Measurements from ENCODE around the gene DDX19B.
"Not testable (repeated sequence)": the region's sequence is repeated elsewhere in the genome, so short reads cannot be mapped to it uniquely, and the experiment has no call there.

DDX19B gene

DNA sequence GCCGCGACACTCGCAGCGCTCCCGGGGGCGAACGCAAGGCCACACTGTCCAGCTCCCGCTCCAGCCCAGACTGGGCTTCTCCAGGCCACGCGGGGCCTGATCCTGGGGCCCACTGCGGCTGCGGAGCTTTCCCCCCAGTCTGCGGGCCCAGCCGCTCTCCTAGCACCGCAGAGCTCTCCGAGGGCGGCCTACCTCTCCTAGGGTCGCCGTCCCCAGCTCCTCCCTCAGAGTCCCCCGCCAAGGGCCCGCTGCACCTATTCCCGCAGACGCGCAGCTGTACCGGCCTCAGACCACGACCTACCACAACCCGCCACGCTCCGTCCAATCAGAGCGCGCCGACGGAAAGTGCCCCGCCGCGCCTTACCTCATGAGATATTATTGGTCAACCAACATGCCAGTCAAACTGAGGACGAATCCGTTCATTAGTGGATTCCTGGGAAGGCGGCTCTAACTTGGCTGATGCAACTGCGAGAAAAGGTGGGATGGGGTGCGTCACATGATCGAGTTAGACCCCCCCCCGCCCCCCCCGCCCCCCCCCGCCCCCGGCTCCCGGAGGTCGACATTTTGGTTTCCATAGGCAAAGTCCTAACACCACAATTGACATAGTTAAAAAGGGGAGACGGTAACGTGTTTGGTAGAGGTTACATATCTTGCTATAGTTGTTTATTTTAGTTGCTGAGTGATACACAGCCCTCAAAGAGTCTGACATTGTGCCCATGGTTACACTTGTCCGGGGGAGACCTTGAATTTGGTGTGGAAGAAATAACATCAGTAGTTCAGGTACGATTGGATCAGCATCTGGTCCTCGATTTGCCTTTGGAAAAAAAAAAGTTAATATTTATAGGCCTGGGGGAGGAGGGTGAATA lies 9.5 kb upstream of the DDX19B start, which contains the start of gene AARS1:
Gene AARS1, minus strand, starts transcription at position 278 of the 866 bp plus-strand sequence. CDS start 6,743 bp downstream, outside the sequence.
- peak; percentile 99 for DNase-seq

GRCh38 chr16:70290949-70291519 lies 8.0 kb upstream of the DDX19B start:
- no peak for DNase-seq

DNA sequence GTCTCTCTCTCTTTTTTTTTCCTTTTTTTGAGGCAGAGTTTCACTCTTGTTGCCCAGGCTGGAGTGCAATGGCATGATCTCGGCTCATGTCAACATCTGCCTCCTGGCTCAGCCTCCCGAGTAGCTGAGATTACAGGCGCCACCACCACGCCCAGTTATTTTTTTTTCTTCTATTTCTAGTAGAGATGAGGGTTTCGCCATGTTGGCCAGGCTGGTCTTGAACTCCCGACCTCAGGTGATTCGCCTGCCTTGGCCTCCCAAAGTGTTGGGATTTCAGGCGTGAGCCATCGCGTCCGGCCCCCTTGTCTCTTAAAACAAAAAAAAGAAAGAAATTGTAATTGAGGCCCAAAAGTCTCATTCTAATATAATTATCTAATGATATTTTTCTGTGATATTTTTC lies 6.8 kb upstream of the DDX19B start:
- not testable (repeated sequence) for DNase-seq

DNA sequence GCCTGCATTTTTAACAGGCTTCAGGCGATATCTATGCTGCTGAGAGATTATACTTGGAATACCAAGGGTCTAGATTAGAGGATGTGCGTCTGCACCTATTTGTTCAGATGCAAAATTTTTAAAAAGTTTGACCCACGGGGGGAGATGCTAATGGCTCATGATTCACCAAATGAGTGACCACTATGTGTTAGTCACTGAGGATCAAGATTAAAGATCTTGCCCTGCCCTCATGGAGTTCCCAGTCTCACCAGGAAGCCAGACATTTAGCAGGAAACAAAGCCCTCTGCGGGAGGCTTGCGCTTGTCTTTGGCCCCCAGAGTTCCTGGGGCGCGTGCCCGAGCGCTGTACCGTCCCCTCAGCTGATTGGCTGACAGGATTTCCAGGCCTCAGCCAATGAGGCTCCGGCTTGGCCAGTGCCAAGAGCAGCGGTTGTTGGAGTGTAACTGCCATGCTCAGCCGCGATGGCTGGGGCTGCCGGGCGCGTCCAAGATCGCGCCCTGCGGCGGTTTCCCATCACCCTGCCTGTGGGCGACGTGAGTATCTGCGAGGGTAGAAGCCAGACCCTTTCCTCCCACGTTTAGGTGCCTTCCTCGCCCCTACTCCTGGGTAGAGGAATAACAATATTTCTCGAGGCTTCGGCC lies 4.5 kb upstream of the DDX19B start:
- no peak for DNase-seq

GRCh38 chr16:70295634-70296033 lies 3.4 kb upstream of the DDX19B start:
- no peak for DNase-seq

DNA sequence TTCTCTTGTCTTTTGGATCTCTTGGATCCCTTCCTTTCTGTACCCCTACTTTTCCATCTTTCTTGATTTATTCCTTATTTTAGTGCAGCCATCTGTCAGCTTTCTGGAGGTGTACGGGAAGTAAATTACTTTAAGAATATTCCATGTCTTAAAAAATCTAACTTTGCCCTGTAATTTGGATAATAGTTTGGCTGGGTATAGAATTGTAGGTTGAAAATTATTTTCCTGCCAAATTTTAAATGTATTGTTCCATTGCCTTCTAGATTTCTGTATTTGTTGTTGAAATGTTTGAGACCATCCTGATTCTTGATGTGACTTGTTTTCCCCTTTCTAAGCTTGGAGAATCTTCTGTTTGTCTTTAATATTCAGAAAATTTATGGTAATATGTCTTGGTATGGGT lies 2.1 kb downstream of the DDX19B start:
- no peak for DNase-seq

DNA sequence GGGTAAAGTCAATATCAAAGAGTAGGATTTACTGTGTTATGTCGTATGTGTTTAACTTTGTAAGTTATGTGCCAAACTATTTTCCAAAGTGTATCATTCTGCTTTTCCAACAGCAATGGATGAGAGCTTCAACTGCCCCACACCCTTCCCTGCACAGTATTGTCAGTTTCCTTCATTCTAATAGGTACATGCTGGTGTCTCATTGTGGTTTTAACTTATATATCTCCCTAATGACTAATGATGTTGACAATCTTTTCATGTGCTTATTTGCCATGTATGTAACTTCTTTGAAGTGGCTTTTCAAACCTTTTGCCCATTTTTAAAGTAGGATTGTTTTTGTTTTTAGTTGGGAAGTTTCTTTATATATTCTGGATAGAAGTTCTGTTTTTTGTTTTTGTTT lies 3.8 kb downstream of the DDX19B start:
- DNase-seq, result no peak

- DNase-seq, result no peak
Observed at GRCh38 chr16:70304892-70305448, 6.0 kb downstream of the DDX19B start.

DNA sequence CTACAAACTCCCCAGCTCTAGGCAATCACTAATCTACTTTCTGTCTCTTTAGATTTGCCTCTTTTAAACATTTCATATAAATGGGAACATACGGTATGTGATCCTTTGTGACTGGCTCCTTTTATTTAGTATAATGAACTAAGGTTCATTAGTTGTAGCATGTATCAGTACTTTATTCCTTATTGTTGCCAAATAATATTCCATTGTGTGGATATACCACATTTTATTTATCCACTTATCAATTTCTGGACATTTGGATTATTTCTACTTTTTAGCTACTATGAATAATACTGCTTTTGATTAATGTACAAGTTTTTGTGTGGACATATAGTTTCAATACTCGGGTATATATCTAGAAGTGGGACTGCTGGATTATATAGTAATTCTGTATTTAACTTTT lies 7.9 kb downstream of the DDX19B start:
- no peak for DNase-seq

- DNase-seq, result not testable (repeated sequence)
Observed at GRCh38 chr16:70307726-70308125, 8.7 kb downstream of the DDX19B start.

GRCh38 chr16:70320121-70320520 lies 21.1 kb downstream of the DDX19B start:
- DNase-seq, result no peak

- DNase-seq, result no peak
Observed at GRCh38 chr16:70324998-70325747, 26.2 kb downstream of the DDX19B start.

DNA sequence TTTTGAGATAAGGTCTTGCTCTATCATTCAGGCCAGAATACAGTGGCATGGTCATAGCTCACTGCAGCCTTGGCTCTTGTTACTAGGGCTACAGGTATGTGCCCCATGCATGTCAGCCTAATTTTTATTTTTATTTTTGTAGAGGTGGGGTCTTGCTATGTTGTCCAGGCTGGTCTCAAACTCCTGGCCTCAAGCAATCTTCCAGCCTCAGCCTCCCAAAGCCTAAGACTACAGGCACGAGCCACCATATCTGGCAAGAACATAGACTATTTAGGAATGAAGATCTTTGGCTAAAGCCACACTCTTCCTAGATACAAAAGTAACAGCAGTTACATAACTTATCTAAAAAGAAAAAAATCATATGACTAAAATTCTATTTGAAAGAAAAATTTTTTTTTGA lies 32.1 kb downstream of the DDX19B start:
- no peak for DNase-seq

- peak; percentile 15 for DNase-seq
Observed at GRCh38 chr16:70331588-70332358, 32.8 kb downstream of the DDX19B start.

DNA sequence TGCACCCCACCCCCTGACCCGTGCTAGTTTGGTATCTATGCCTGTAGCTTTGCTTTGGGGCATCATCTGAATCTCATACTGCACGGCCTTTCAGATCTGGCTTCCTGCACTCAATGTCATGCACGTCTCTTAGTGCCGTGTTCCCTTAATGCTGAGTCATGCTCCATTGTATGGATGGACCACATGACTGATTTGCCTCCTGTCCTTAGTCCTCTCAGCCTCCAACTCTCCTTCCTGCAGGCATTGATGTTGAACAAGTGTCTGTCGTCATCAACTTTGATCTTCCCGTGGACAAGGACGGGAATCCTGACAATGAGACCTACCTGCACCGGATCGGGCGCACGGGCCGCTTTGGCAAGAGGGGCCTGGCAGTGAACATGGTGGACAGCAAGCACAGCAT lies 33.7 kb downstream of the DDX19B start:
- DNase-seq, result not testable (repeated sequence)

DNA sequence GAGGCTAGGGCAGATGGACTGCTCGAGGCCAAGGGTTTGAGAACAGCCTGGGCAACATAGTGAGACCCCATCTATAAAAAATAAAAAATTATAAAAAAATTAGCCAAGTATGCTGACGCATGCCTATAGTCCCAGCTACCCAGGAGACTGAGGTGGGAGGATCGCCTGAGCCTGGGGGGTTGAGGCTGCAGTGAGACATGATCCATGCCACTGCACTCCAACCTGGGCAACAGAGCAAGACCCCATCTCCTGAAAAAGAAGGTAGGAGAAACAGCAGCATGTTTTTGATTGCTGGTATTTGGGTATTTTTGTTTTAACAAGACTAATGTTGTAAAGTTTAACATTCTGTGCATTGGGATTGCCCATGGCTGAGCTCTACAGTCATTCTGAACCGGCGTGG lies 38.8 kb downstream of the DDX19B start:
- no peak for DNase-seq

DNA sequence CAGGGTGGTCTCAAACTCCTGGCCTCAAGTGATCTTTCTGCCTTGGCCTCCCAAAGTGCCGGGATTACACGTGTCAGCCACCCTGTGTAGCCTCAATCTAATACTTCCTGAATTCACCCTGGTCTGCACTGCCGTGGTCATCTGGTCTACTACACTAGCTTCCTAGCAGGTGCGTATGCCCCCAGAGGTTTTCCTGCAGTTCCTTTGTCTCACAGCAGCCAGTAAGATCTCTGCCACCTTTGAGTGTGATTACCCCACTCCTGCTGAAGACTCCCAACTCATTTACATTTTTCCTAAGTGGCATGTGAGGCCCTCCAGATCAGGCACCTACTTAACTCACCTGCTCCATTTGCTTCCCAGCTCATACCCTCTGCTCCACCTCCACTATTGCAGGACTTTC lies 42.6 kb downstream of the DDX19B start:
- no peak for DNase-seq

GRCh38 chr16:70342016-70342415 lies 43.0 kb downstream of the DDX19B start:
- no peak for DNase-seq

DNA sequence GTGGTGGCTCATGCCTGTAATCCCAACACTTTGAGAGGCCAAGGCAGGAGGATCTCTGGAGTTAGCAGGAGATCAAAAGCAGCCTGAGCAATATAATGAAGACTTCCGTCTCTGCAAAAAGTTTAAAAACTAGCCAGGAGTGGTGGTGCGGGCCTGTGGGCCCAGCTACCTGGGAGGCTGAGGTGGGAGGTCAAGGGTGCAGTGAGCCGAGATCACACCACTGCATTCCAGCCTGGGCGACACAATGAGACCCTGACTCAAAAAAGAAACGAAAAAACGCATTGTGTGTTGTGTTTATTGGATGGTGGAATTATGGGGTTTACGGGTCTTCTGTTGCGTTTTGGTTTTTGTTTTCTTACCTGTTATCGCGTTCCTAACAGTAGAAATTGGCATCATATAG lies 46.9 kb downstream of the DDX19B start:
- DNase-seq, result no peak

- DNase-seq, result no peak
Observed at GRCh38 chr16:70348991-70349390, 50.0 kb downstream of the DDX19B start.

DNA sequence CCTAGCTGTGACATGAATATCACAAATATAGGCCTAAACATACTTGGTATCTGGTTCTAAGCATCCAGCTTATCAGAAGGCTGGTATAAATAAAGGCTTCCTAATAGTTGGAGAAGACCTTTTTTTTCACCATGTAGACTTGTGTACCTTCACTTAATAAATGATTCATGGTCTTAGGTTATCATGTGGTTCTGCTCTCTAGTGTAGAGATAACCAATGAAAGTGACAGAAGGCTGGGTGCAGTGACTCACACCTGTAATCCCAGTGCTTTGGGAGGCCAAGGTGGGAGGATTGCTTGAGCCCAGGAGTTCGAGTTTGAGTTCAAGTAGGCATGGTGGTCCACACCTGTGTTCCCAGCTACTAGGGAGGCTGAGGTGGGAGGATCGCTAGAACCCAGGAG lies 50.8 kb downstream of the DDX19B start:
- DNase-seq, result no peak

DNA sequence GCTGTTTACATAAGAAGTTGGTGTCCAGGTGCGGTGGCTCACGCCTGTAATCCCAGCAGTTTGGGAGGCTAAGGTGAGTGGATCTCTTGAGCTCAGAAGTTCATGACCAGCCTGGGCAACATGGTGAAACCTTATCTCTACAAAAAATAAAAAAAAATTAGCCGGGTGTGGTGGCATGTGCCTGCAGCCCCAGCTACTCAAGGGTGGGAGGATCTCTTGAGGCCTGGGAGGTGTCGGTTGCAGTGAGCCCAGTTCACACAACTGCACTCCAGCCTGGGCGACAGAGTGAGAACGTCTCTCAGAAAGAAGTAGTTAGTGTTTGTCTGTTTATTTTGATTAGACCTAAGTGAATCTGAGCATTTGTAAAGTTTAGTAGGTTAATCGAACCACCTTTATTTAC lies 60.6 kb downstream of the DDX19B start:
- no peak for DNase-seq

Measured in CD4-positive, alpha-beta T cell treated with Interleukin-12 subunit alpha and Interleukin-12 subunit beta, for 1 hour (primary cell).